Sciatic nerve (tissue), 2 donors: Measurements from ENCODE around the gene THSD7A. TPM values are rescaled to one million over a fixed set of nuclear protein-coding genes. Genes with fewer than 3 reads are reported as not detected.
A peak's percentile ranks its signal among the peaks of the same experiment; 100 is the strongest.

ENCODE experiments used
- ATAC-seq: fragments of 200-7000 bp; cut with Tn5 transposase; one replicate; pipeline ENCODE4 v1.9.1; 2020; ENCODE audit warnings: mild to moderate bottlenecking, moderate library complexity
- DNase-seq: peaks from one replicate; pipeline ENCODE4 v3.0.0-alpha.2; 2020; ENCODE audit warnings: low spot score
- intact Hi-C: fragments of 100-400 bp; cut with DNase I; formaldehyde crosslinking; loops from one replicate; pipeline ENCODE4 v1.14.2; 2022
- total RNA-seq: library from RNA; stranded (reverse); fragmentation: NEBNext Ultra II Directional; extraction: Animal tissue kit (Norgen Biotek cat#: 25700); gene quantifications from one replicate; pipeline ENCODE4 v1.2.1, GENCODE V29; 2021
- donor health status: DM: no; HTN: no; CAD: no.
- donor health status: DM: no; HTN: no; CAD: no.

The THSD7A gene
- total RNA-seq, 1 donor from 2014 or later: 30.9 TPM

DNA sequence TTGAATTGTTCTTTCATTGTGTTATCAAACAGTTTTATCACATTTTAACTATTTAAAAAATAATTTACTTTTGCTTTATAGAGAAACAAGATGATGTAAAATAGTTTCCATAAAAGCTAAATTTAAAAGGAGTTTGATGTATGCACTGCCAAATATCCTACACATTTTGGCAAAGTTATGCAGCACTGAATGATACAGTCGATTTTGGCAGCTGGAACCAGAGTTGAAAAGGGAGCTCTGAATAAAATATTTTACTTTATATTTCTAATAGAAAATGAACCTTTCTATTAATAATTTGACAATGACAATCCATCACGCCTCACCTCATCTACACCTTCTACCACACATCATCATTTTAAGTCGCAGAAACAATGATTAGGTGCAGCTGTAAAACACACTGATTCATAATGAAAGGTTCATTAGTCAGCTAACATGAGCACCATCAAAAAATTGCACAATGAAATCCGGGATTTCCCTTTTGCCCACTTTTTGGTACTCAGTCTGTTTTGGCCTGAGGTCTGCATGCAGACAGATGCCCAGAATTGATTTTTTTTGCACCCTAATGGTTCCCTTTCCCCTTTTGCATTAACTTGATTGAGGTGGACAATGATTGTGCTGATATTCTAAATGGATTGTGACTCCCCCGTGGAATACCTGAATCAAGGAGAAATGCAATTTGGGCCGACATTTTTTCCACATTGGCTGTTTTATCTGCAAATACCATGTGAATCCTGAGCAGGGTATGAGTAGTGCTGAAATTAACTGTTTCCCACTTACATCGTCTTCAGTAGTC lies 105.8 kb downstream of the THSD7A start:
- intact Hi-C loops: no loop called here
- no peak for DNase-seq
- ATAC-seq: peak; percentile 41

DNA sequence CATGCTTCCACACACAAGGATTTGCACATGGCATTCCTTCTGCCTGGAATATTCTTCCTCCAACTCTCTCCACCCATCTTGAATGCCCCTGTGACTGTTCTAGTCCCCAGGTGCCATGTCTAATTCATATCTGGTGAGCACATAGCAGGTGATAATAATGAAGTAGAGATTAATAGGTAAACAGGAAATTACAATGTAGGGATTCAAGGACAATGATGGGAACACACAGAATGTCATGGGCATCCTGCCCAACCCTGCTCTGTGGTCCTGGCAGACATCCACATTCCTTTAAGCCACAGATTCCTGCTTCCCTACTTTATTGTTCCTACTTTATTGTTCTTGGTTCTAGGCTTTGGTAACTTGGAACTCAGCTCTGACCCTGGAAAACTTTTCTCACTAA lies 115.8 kb downstream of the THSD7A start:
- DNase-seq: no peak
- ATAC-seq: no peak
- intact Hi-C loops: no loop called here

DNA sequence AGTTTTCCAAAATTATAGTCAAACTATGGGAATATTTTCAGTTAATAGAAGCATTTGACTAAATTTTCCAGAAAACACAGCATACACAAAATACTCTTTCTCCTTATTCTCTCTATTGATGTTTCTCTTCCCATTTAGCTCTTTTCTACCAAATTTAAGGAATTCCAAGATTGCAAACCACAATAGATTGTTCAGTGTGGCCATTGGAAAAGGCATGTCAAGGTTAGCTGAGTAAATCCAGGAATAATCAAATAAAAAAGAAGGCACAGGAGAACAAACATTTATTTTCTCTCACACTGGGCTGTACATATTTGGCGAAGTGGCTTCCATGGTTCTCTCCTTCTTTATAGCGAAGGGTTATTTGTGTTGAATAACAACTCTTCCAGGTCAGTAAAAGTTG lies 117.3 kb downstream of the THSD7A start:
- no peak for DNase-seq
- ATAC-seq: no peak
- intact Hi-C loops: no loop called here

- no peak for ATAC-seq
- DNase-seq: no peak
- intact Hi-C loops: no loop called here
These were observed 117.8 kb downstream of the THSD7A start for GRCh38 chr7:11714205-11714604.

DNA sequence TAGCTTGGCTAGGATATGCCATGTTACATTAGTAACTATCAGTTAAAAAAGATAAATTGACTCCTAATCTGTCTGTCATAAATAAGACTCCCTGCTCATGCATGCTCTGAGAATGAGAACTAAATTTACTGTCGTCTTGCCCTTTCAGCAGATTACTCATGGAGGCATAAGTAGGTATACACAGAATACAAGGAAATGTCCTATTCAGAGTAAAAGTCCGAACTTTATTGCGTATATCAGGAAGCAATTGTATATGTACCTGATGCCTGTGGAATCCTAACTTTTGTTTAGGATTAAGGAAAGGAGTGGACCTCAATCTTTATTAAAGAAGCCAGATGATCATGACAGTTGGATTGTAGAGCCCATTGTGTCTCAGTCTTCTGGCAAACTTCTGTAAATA lies 118.6 kb downstream of the THSD7A start:
- ATAC-seq: no peak
- intact Hi-C loops: no loop called here

GRCh38 chr7:11710377-11710776 lies 121.6 kb downstream of the THSD7A start:
- no peak for ATAC-seq
- intact Hi-C loops: no loop called here
- DNase-seq: no peak

More for the DNA sequence above, 118.6 kb downstream of the THSD7A start:
- no peak for DNase-seq

DNA sequence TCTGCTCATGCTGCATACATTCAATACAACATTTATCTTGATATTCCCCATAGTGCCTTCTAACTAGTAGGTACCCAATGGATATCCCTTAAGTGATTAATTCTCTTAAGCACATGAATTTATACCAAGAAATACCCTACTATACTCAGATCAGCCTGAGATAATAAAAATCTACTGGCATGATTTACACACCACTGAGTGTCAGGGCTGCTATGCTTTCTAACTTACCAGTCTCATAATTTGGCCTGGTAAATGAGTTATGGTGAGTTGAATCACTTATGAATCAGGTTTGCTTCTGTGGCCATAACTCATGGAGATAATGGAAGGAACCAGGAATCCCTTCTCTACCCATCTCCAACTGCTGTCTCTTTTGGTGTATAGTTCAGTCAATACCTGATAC lies 122.8 kb downstream of the THSD7A start:
- ATAC-seq: no peak
- intact Hi-C loops: no loop called here

GRCh38 chr7:11707606-11708193 lies 124.3 kb downstream of the THSD7A start:
- ATAC-seq (no peak), DNase-seq (no peak)
- intact Hi-C loops: no loop called here

More for the DNA sequence above, 122.8 kb downstream of the THSD7A start:
- DNase-seq: no peak

GRCh38 chr7:11706666-11707605 lies 125.1 kb downstream of the THSD7A start:
- intact Hi-C loops: no loop called here
- ATAC-seq (no peak), DNase-seq (no peak)

GRCh38 chr7:11703829-11704228 lies 128.2 kb downstream of the THSD7A start:
- ATAC-seq (no peak), DNase-seq (no peak)
- intact Hi-C loops: no loop called here

DNA sequence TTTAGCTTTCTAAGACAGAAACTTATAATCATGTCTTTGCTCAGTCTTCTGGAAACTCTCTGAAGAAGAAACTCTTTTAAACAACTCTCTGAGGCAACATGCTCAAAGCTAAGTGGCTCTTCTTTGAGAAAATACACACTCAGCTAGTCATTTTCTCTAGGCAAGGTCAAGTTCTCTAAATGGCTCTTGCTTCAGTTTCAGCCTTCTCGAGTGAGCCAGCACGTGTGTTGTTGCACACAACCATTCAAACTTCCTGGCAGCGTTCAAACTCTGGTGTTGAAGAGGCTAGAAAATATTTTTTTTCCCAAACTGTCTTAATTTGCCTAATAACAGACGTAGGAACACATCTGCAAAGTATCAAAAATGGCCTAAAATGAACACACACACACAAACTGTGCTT lies 129.1 kb downstream of the THSD7A start:
- DNase-seq (no peak), ATAC-seq (peak; percentile 68)
- intact Hi-C loops: no loop called here

DNA sequence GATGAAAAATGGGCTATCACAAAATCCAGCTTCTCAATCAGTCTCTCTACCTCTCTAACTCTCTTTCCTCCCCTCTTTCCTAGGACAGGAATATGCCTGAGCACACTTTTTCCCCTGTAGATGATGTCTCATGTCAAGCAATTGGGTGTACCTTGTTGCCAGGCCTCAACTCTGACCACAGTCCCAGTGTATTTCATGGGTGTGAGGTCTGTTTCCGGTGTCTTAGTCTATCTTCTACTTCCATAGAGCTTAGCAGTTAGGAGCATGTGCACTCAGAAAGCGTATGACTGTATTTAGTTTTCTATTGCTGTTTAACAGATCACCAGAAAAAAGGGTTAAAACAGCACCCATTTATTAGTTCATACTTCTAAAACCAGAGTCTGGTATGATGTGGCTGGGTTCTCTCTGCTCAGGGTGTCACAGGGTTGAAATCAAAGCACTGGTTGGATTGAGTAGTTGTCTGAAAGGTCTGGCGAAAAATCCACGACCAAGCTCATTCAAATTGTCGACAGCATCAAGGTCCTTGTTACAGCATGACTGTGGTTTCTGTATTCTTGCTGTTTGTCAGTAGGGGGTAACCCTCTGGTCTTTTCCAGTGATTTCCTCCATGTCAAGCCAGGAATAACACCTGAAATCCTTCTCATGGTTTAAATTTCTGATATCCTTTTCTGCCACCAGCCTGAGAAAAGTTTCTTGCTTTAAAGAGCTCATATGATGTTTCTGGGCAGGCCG lies 130.0 kb downstream of the THSD7A start:
- intact Hi-C loops: no loop called here
- DNase-seq: no peak
- no peak for ATAC-seq

DNA sequence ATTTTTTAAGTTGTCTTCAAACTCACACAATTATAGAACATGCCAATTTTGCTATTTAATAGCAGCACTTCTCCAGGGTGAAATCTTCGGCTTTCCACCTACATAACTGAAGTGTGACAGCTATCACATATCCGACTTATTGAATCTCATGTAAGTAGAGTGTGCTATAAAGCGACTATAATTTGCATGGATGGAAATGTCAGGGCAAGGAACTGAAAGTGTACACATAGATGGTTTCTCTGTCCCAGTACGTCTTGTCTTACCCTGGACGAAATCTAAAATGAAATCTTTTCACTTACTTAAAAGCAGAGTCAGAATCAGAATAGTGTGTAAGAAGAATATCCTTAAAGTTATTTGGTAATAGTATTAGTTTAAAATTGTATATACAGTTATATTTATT lies 132.3 kb downstream of the THSD7A start:
- intact Hi-C loops: no loop called here
- ATAC-seq (no peak), DNase-seq (no peak)

DNA sequence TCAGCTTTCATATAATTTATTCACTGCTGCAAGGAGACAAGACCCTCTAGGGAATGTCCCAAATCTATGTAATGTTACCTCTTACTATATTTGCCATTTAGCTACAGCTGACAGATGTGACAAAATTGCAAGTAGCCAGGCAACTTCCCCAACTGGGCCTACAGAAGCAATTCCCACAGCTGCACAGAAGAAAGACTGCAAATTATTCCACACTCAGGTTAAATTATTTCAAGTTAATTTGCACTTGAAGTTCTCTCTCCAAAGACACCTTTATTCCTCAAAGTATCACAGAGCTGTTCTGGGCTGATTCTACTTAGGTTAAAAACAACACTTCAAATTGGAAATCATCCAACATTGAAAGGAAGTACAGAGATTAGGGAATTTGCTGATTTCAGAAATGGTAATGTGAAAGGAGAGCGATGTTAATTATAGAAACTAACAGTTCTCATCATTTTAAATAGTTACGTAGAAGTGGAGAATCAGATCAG lies 133.6 kb downstream of the THSD7A start:
- DNase-seq (no peak), ATAC-seq (no peak)
- intact Hi-C loops: no loop called here

GRCh38 chr7:11690395-11690794 lies 141.6 kb downstream of the THSD7A start:
- no peak for ATAC-seq
- intact Hi-C loops: no loop called here
- DNase-seq: no peak

GRCh38 chr7:11689096-11689495 lies 142.9 kb downstream of the THSD7A start:
- intact Hi-C loops: no loop called here
- DNase-seq (no peak), ATAC-seq (no peak)

DNA sequence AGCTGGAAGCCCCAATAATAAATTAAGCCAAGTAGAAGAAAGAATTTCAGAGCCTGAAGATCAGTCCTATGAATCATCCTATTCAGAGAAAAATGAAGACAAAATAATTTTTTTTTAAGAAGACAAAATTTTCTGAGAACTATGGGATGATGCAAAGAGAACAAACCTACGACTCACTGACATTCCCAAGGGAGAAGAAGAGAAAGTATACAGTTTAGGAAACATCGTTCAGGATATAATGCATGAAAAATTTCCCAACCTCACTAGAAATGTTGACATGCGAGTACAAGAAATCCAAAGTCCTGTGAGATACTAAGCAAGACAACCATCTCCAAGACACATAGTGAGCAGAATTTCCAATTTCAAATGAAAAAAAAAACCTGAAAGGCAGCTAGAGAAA lies 150.5 kb downstream of the THSD7A start:
- intact Hi-C loops: no loop called here
- ATAC-seq (no peak), DNase-seq (no peak)

DNA sequence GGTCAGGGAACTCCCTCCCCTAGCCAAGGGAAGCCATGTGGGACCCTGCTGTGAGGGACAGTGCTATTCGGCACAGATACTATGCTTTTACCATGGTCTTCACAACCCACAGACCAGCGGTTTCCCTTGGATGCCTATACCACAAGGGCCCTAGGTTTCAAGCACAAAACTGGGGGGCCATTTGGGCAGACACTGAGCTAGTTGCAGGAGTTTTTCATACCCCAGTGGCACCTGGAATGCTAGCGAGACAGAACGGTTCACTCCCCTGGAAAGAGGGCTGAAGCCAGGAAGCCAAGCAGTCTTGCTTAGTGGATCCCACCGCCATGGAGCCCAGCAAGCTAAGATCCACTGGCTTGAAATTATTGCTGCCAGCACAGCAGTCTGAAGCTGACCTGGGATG lies 156.8 kb downstream of the THSD7A start:
- no peak for DNase-seq

DNA sequence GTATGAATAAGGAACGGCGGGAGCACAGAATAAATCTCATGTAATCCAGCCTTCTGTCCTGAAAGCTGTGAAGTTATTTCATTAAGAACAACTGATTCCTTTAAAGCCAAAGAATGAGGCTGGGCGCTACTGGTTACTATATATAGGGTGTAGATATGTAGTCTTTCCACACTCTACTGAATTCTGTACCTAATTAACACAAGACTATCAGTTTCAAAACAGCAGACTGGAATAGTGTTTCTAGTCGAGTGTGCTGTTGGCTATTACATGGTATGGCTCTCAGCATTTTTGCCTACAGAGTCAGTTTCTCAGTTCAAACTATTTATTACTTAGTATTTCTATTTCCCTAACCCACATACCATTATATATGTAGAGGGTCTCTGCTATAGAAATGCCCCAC lies 163.3 kb downstream of the THSD7A start:
- no peak for DNase-seq
- ATAC-seq: no peak
- intact Hi-C loops: no loop called here

More for the DNA sequence above, 156.8 kb downstream of the THSD7A start:
- ATAC-seq: no peak
- intact Hi-C loops: no loop called here
